Karpas-422 (cell line): ENCODE measurements around the gene SMYD1. TPM values are rescaled to one million over a fixed set of nuclear protein-coding genes. Genes with fewer than 3 reads are reported as not detected.

Experiments used
- DNase-seq: peaks from one replicate; pipeline ENCODE4 v3.0.0-alpha.2; 2015
- H2AFZ ChIP-seq: fragments of 200-600 bp; sonication (generic); 2 replicates; pipeline ENCODE4 v1.6.1; 2014; ENCODE audit warnings: antibody characterized with exemption, low read length, mixed read lengths
- H3K27ac ChIP-seq: fragments of 200-600 bp; sonication (generic); 2 replicates; pipeline ENCODE4 v1.5.1; 2014; ENCODE audit warnings: mild to moderate bottlenecking, low read length, moderate library complexity
- H3K27me3 ChIP-seq: fragments of 200-600 bp; sonication (generic); 2 replicates; pipeline ENCODE4 v1.6.1; 2014; ENCODE audit warnings: low read length, mixed read lengths
- H3K36me3 ChIP-seq: fragments of 200-600 bp; sonication (generic); 2 replicates; pipeline ENCODE4 v1.6.1; 2014; ENCODE audit warnings: low read length, mixed read lengths; ENCODE audit not compliant: insufficient read depth
- H3K4me1 ChIP-seq: fragments of 200-600 bp; sonication (generic); 2 replicates; pipeline ENCODE4 v1.6.1; 2014; ENCODE audit warnings: mild to moderate bottlenecking, low read length, mixed read lengths
- H3K4me2 ChIP-seq: fragments of 200-600 bp; sonication (generic); 2 replicates; pipeline ENCODE4 v1.6.1; 2014; ENCODE audit warnings: low read length, low read depth, mild to moderate bottlenecking; ENCODE audit not compliant: poor library complexity, severe bottlenecking
- H3K4me3 ChIP-seq: fragments of 200-600 bp; sonication (generic); 2 replicates; pipeline ENCODE4 v1.5.1; 2014; ENCODE audit warnings: mild to moderate bottlenecking, antibody characterized with exemption, low read length, mixed read lengths
- H3K79me2 ChIP-seq: fragments of 200-600 bp; sonication (generic); 2 replicates; pipeline ENCODE4 v1.6.1; 2014; ENCODE audit warnings: mild to moderate bottlenecking, low read length, mixed read lengths
- H3K9ac ChIP-seq: fragments of 200-600 bp; sonication (generic); 2 replicates; pipeline ENCODE4 v1.6.0; 2014; ENCODE audit warnings: low read length
- H3K9me2 ChIP-seq: fragments of 200-600 bp; sonication (generic), shearing (Covaris generic); replicated peaks from 2 replicates; pipeline ENCODE4 v1.6.0; 2014; ENCODE audit warnings: mild to moderate bottlenecking, low read length, moderate library complexity; ENCODE audit not compliant: insufficient read depth
- H3K9me3 ChIP-seq: fragments of 300-700, 200-600 bp; sonication (generic); 2 replicates; pipeline ENCODE4 v1.6.1; 2014; ENCODE audit warnings: low read length, mixed read lengths
- H4K20me1 ChIP-seq: fragments of 200-600 bp; sonication (generic); 2 replicates; pipeline ENCODE4 v1.6.1; 2014; ENCODE audit warnings: mild to moderate bottlenecking, antibody characterized with exemption, low read length, low read depth; ENCODE audit not compliant: insufficient read depth
- total RNA-seq: library from RNA; depleted of rRNA; stranded (reverse); fragments of >200 nt; shearing (Covaris generic); gene quantifications from 2 replicates; pipeline ENCODE4 v1.2.3, GENCODE V29; 2014; ENCODE audit warnings: low replicate concordance

The SMYD1 gene
- total RNA-seq, 1 experiment from 2014 or later: not detected

- H3K27ac ChIP-seq: no peak overlapping the region
- H2AFZ ChIP-seq: no peak overlapping the region
- no peaks in the 10 kb centered on the region for H3K9me3 ChIP-seq
- H3K27me3 ChIP-seq: no peaks in the 10 kb centered on the region
- H3K4me2 ChIP-seq: no peak overlapping the region
- no peaks in the 10 kb centered on the region for H4K20me1 ChIP-seq
- H3K36me3 ChIP-seq: no peaks in the 10 kb centered on the region
- peaks cover 4% of the 10 kb centered on the region for H3K79me2 ChIP-seq
- DNase-seq: peak; percentile 83
- H3K4me1 ChIP-seq: peaks cover 7% of the 10 kb centered on the region
- H3K4me3 ChIP-seq: no peak overlapping the region
- no peaks in the 10 kb centered on the region for H3K9me2 ChIP-seq
- H3K9ac ChIP-seq: no peak overlapping the region
Measured at GRCh38 chr2:88059979-88060906, 7.4 kb upstream of the SMYD1 start.

- Histone ChIP-seq H4K20me1 (no peaks in the 10 kb centered on the region), H3K27me3 (no peaks in the 10 kb centered on the region), H3K36me3 (no peaks in the 10 kb centered on the region), H3K27ac (no peak overlapping the region), H3K4me3 (no peak overlapping the region), H3K9me3 (no peaks in the 10 kb centered on the region), H3K79me2 (no peaks in the 10 kb centered on the region), H3K9ac (no peak overlapping the region), H2AFZ (no peak overlapping the region), H3K9me2 (no peaks in the 10 kb centered on the region), H3K4me1 (peaks cover 6% of the 10 kb centered on the region), H3K4me2 (no peak overlapping the region)
- no peak for DNase-seq
Measured at GRCh38 chr2:88060907-88061275, 6.7 kb upstream of the SMYD1 start.

GRCh38 chr2:88061295-88061694 is 6.3 kb upstream of the SMYD1 start:
- H3K9ac ChIP-seq: no peak overlapping the region
- H3K4me3 ChIP-seq: no peak overlapping the region

GRCh38 chr2:88066543-88066942 is 1.1 kb upstream of the SMYD1 start:
- no peak overlapping the region for H2AFZ ChIP-seq
- H3K27ac ChIP-seq: no peak overlapping the region
- H3K4me2 ChIP-seq: no peak overlapping the region
- no peaks in the 10 kb centered on the region for H4K20me1 ChIP-seq
- H3K79me2 ChIP-seq: no peaks in the 10 kb centered on the region
- no peaks in the 10 kb centered on the region for H3K9me2 ChIP-seq
- no peaks in the 10 kb centered on the region for H3K36me3 ChIP-seq
- H3K4me1 ChIP-seq: no peaks in the 10 kb centered on the region
- no peak overlapping the region for H3K4me3 ChIP-seq
- H3K9ac ChIP-seq: no peak overlapping the region
- no peaks in the 10 kb centered on the region for H3K27me3 ChIP-seq
- no peak for DNase-seq
- no peaks in the 10 kb centered on the region for H3K9me3 ChIP-seq

More at GRCh38 chr2:88061295-88061694, 6.3 kb upstream of the SMYD1 start:
- H4K20me1 ChIP-seq: no peaks in the 10 kb centered on the region
- no peaks in the 10 kb centered on the region for H3K36me3 ChIP-seq
- no peaks in the 10 kb centered on the region for H3K27me3 ChIP-seq
- no peaks in the 10 kb centered on the region for H3K9me2 ChIP-seq
- H3K79me2 ChIP-seq: no peaks in the 10 kb centered on the region
- H3K27ac ChIP-seq: no peak overlapping the region
- H2AFZ ChIP-seq: no peak overlapping the region
- H3K4me2 ChIP-seq: no peak overlapping the region
- peaks cover 2% of the 10 kb centered on the region for H3K4me1 ChIP-seq
- H3K9me3 ChIP-seq: no peaks in the 10 kb centered on the region
- no peak for DNase-seq

GRCh38 chr2:88067189-88067588 is 436 bp upstream of the SMYD1 start:
- Histone ChIP-seq H3K9me2 (no peaks in the 10 kb centered on the region), H3K4me1 (no peaks in the 10 kb centered on the region), H3K79me2 (no peaks in the 10 kb centered on the region)

GRCh38 chr2:88068044-88068443 is 419 bp downstream of the SMYD1 start:
- Histone ChIP-seq H3K27me3 (no peaks in the 10 kb centered on the region), H3K27ac (no peak overlapping the region), H3K9me2 (no peaks in the 10 kb centered on the region), H3K4me3 (no peak overlapping the region), H4K20me1 (no peaks in the 10 kb centered on the region), H3K36me3 (no peaks in the 10 kb centered on the region), H3K9ac (no peak overlapping the region), H3K9me3 (no peaks in the 10 kb centered on the region), H3K4me2 (no peak overlapping the region), H3K4me1 (no peaks in the 10 kb centered on the region), H3K79me2 (no peaks in the 10 kb centered on the region), H2AFZ (no peak overlapping the region)
- no peak for DNase-seq

More at GRCh38 chr2:88067189-88067588, 436 bp upstream of the SMYD1 start:
- Histone ChIP-seq H3K27ac (no peak overlapping the region), H3K4me2 (no peak overlapping the region), H2AFZ (no peak overlapping the region), H4K20me1 (no peaks in the 10 kb centered on the region), H3K9me3 (no peaks in the 10 kb centered on the region), H3K9ac (no peak overlapping the region), H3K4me3 (no peak overlapping the region), H3K27me3 (no peaks in the 10 kb centered on the region), H3K36me3 (no peaks in the 10 kb centered on the region)
- DNase-seq: no peak

GRCh38 chr2:88069117-88069516 is 1.5 kb downstream of the SMYD1 start:
- H3K4me2 ChIP-seq: no peak overlapping the region
- H3K27me3 ChIP-seq: no peaks in the 10 kb centered on the region
- no peaks in the 10 kb centered on the region for H3K36me3 ChIP-seq
- no peak overlapping the region for H3K9ac ChIP-seq
- H3K9me2 ChIP-seq: no peaks in the 10 kb centered on the region
- no peak for DNase-seq
- H3K4me3 ChIP-seq: no peak overlapping the region
- H3K27ac ChIP-seq: no peak overlapping the region
- H3K79me2 ChIP-seq: no peaks in the 10 kb centered on the region
- H4K20me1 ChIP-seq: no peaks in the 10 kb centered on the region
- no peaks in the 10 kb centered on the region for H3K4me1 ChIP-seq
- H2AFZ ChIP-seq: no peak overlapping the region
- no peaks in the 10 kb centered on the region for H3K9me3 ChIP-seq

- Histone ChIP-seq H3K4me2 (no peak overlapping the region), H3K27me3 (no peaks in the 10 kb centered on the region), H3K4me3 (no peak overlapping the region), H3K4me1 (no peaks in the 10 kb centered on the region), H4K20me1 (no peaks in the 10 kb centered on the region), H3K36me3 (no peaks in the 10 kb centered on the region), H2AFZ (no peak overlapping the region), H3K9ac (no peak overlapping the region), H3K9me2 (no peaks in the 10 kb centered on the region), H3K9me3 (no peaks in the 10 kb centered on the region), H3K79me2 (no peaks in the 10 kb centered on the region), H3K27ac (no peak overlapping the region)
- no peak for DNase-seq
Measured at GRCh38 chr2:88070055-88070454, 2.4 kb downstream of the SMYD1 start.
